ENCODE results near the gene HMCN2. TPM values are rescaled to one million over a fixed set of nuclear protein-coding genes. Genes with fewer than 3 reads are reported as not detected.

HMCN2 gene
- total RNA-seq, 1 donor from 2014 or later = 3.1 TPM

GRCh38 chr9:130360672-130361071, 95.1 kb downstream of the HMCN2 start:
- DNase-seq (ENCODE audit: low spot score) = no peak

GRCh38 chr9:130361873-130362362, 96.4 kb downstream of the HMCN2 start:
- no peak for DNase-seq (ENCODE audit: low spot score)

GRCh38 chr9:130362691-130363090, 97.1 kb downstream of the HMCN2 start:
- DNase-seq (ENCODE audit: low spot score) = no peak

- DNase-seq (ENCODE audit: low spot score) = no peak
These were observed 98.3 kb downstream of the HMCN2 start for GRCh38 chr9:130363755-130364404.

- DNase-seq (ENCODE audit: low spot score) = no peak
These were observed 99.2 kb downstream of the HMCN2 start for GRCh38 chr9:130364619-130365322.

GRCh38 chr9:130365323-130365721, 99.8 kb downstream of the HMCN2 start:
- DNase-seq (ENCODE audit: low spot score) = no peak

- no peak for DNase-seq (ENCODE audit: low spot score)
These were observed 100.5 kb downstream of the HMCN2 start for GRCh38 chr9:130366072-130366471.

GRCh38 chr9:130366888-130367550, 101.5 kb downstream of the HMCN2 start:
- DNase-seq (ENCODE audit: low spot score) = no peak

- DNase-seq (ENCODE audit: low spot score) = no peak
These were observed 103.1 kb downstream of the HMCN2 start for GRCh38 chr9:130368631-130369103.

GRCh38 chr9:130370226-130370625, 104.7 kb downstream of the HMCN2 start:
- no peak for DNase-seq (ENCODE audit: low spot score)

- no peak for DNase-seq (ENCODE audit: low spot score)
These were observed 105.8 kb downstream of the HMCN2 start for GRCh38 chr9:130371196-130371966.

GRCh38 chr9:130372057-130372456, 106.5 kb downstream of the HMCN2 start:
- no peak for DNase-seq (ENCODE audit: low spot score)

GRCh38 chr9:130373679-130374325, 108.2 kb downstream of the HMCN2 start:
- no peak for DNase-seq (ENCODE audit: low spot score)

- DNase-seq (ENCODE audit: low spot score) = no peak
These were observed 112.1 kb downstream of the HMCN2 start for GRCh38 chr9:130377612-130378011.

GRCh38 chr9:130378875-130379648, 113.5 kb downstream of the HMCN2 start:
- DNase-seq (ENCODE audit: low spot score) = no peak

GRCh38 chr9:130379649-130379970, 114.0 kb downstream of the HMCN2 start:
- no peak for DNase-seq (ENCODE audit: low spot score)

- DNase-seq (ENCODE audit: low spot score) = no peak
These were observed 115.4 kb downstream of the HMCN2 start for GRCh38 chr9:130380920-130381469.

- no peak for DNase-seq (ENCODE audit: low spot score)
These were observed 116.1 kb downstream of the HMCN2 start for GRCh38 chr9:130381660-130382059.

- DNase-seq (ENCODE audit: low spot score) = no peak
These were observed 116.5 kb downstream of the HMCN2 start for GRCh38 chr9:130382096-130382495.
